ENCODE data around the gene LRRC74A. TPM values are rescaled to one million over a fixed set of nuclear protein-coding genes. Genes with fewer than 3 reads are reported as not detected.

LRRC74A gene
- total RNA-seq, 2 donors from 2014 or later = not detected

DNA sequence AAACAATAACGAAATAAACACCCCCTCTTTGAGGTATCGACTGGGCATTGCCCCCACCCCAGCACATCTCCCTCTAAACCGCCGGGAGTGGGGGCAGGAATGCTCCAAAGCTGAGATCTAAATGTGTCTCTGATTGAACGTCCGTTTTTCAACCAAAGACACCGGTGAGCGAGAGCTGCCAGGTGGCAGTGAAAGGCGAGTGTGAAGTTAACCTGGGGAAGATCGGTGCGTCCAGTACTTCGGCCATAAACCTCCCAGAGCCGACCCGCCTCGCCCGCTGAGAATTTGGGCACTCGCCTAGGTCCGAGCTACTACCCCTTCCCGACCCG is 14.2 kb upstream of the LRRC74A start:
- Histone ChIP-seq H3K4me1 (peaks cover 37% of the 10 kb centered on the region), H3K9me3 (no peaks in the 10 kb centered on the region), H3K27ac (peak overlapping the region; percentile 92 to 98 (median 96)), H3K4me3 (peak overlapping the region; percentile 46 to 67), H3K27me3 (no peaks in the 10 kb centered on the region), H3K36me3 (replicated peaks in 1 of 2; ENCODE audit: insufficient read depth in 1 of 2, low read depth in 2 of 2) (peaks cover 0 to 10% of the 10 kb centered on the region in 2 donors)
- intact Hi-C loops (cut with DNase I) = no loop called here
- TF ChIP-seq POLR2A (IDR thresholded peaks at IDR 0.05) = no peak
- TF ChIP-seq, protein P1, sequence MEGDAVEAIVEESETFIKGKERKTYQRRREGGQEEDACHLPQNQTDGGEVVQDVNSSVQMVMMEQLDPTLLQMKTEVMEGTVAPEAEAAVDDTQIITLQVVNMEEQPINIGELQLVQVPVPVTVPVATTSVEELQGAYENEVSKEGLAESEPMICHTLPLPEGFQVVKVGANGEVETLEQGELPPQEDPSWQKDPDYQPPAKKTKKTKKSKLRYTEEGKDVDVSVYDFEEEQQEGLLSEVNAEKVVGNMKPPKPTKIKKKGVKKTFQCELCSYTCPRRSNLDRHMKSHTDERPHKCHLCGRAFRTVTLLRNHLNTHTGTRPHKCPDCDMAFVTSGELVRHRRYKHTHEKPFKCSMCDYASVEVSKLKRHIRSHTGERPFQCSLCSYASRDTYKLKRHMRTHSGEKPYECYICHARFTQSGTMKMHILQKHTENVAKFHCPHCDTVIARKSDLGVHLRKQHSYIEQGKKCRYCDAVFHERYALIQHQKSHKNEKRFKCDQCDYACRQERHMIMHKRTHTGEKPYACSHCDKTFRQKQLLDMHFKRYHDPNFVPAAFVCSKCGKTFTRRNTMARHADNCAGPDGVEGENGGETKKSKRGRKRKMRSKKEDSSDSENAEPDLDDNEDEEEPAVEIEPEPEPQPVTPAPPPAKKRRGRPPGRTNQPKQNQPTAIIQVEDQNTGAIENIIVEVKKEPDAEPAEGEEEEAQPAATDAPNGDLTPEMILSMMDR (IDR thresholded peaks at IDR 0.05) = no peak
- 0% methylated on average over 12 to 18 of the region's 20 CpGs for WGBS, 2 donors
- ATAC-seq (peak; percentile 5), DNase-seq (no peak)

DNA sequence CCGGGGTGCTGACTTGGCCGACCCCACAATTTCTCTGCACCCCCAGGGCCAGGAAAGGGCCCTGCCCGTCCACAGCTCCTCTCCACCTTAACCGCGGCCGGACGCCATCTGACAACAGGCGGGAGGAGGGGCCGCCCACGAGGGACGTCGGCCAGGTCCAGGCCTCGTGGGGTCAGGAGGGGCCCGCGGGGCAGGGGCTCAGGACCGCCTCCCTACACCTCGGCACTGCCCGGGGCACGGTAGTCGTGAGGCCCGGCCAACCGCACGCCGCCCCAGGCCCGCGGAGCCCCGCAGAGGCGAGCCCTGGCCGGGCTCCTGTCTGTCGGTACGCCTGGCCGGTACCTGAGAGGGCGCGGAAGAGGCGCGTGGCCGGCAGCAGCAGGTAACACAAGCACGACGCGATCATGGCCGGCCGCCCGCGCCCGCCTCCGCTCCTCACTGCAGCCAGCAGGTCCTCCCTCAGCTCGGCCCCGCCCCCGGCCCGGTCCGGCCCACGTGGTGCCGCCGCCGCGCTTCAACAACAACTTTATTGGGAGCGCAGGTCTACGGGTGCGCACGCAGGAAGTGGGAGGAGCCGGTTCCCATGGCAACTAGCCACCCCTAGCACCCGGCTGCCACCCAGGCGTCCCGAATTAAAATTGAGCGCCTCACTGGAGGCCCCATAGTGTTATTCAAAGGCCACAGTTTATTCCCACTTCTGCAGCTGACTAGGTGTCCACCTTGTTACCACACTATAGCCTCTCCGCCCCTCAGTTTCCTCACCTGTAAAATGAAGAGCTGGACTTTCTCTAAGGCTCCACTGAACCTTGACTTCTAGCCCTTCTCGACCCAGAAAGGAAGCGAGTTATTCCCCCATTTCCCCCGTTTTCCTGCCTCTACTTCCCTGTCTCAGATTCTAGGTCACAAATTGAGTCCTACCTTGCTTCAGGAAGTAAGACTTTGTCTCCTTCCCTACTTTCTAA is 13.5 kb upstream of the LRRC74A start, which contains the start of gene ANGEL1:
Gene ANGEL1, minus strand, starts transcription at position 461 of the 962 bp plus-strand sequence. Its CDS starts 55 bp downstream, at position 406.
- intact Hi-C loops (cut with DNase I) = no loop called here
- ATAC-seq (peak; percentile 96), DNase-seq (peak; percentile 99)
- Histone ChIP-seq H3K9me3 (no peaks in the 10 kb centered on the region), H3K27ac (peak within 1 kb of the TSS; percentile 92 to 98 (median 96)), H3K27me3 (no peaks in the 10 kb centered on the region), H3K4me3 (peak within 1 kb of the TSS; percentile 46 to 67), H3K36me3 (replicated peaks in 1 of 2; ENCODE audit: insufficient read depth in 1 of 2, low read depth in 2 of 2) (peaks cover 0 to 8% of the 10 kb centered on the region in 2 donors), H3K4me1 (peaks cover 37% of the 10 kb centered on the region)
- TF ChIP-seq, protein P1 (IDR thresholded peaks at IDR 0.05) = peak in 1 of 7 experiments; percentile 26
- peak; percentile 89 to 93 (median 90) for TF ChIP-seq POLR2A (IDR thresholded peaks at IDR 0.05)
- WGBS, 2 donors = 4 to 9% methylated on average over 26 to 61 of the region's 69 CpGs

DNA sequence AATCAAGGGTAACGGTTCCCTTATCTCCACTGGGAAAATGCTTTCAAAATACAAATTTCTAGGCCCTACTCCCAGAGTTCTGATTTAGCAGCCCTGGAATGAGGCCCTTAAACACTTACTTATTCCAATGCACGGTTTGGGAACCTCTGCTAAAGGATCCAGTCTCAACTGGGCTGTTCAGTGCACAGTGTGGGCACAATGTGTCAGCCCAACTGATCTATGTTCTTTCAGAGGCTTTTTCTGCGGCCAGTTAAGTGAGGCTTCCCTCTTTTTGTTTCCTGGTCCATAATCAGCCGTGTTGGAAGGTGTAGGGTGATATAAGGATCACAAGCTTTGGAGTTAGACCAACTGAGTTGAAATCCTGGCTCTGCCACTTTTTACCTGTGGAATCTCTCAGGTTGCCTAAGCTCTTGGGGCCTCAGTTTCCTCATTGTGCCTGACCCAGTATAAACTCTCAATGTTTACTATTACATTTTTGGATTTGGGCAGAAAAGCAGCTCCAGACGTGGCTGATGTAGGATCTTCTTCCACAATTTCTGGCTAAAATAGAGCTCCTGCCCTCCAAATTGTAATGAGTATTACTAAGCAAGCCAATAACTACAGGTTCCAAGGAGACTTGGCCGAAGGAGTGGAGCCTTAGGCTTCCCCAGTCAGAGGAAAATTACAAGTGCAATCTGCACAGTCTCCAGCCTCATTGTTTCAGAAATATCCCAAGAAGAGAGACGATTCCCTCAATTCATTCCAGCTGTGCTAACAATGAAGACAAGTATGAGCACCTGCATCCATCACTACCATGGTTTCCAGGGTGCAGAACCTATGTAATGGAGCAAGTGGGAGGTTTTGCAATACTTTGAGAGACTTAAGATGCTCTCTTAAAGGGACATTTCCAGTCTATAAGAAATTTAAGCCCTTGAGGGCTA is 11.2 kb upstream of the LRRC74A start:
- 59 to 64% methylated on average over 7 of the region's 7 CpGs for WGBS, 2 donors
- Histone ChIP-seq H3K9me3 (no peaks in the 10 kb centered on the region), H3K4me3 (no peak overlapping the region), H3K27me3 (no peaks in the 10 kb centered on the region), H3K27ac (peak overlapping the region in 2 of 4 donors; percentile 32 to 94), H3K36me3 (replicated peaks in 1 of 2; ENCODE audit: insufficient read depth in 1 of 2, low read depth in 2 of 2) (no peaks in the 10 kb centered on the region), H3K4me1 (peaks cover 20% of the 10 kb centered on the region)
- intact Hi-C loops (cut with DNase I) = no loop called here
- no peak for ATAC-seq
- TF ChIP-seq POLR2A (IDR thresholded peaks at IDR 0.05) = no peak
- TF ChIP-seq, protein P1 (IDR thresholded peaks at IDR 0.05) = no peak
- DNase-seq = no peak

DNA sequence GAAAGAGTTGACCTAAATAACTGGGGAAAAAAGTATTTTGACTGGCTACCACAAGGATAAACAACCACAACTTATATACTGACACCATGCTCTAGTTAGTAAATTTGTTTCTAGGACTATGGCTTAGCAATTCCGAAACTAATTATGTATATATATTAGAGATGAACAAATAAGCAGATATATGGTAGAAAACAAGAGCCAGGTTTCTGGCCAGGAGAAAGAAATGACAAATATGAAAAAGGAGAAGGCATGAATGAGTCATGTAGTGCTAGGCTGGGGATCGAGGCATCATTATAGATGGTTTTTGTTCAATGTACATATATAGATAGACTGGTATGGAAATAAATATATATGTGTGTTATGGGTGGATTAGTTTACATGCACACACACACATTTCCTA is 5.5 kb upstream of the LRRC74A start:
- peaks cover 1% of the 10 kb centered on the region for H3K4me1 ChIP-seq
- H3K9me3 ChIP-seq = no peaks in the 10 kb centered on the region
- intact Hi-C loops (cut with DNase I) = no loop called here
- DNase-seq (no peak), ATAC-seq (no peak)
- H3K4me3 ChIP-seq = no peak overlapping the region
- TF ChIP-seq, protein P1 (IDR thresholded peaks at IDR 0.05) = no peak
- TF ChIP-seq POLR2A (IDR thresholded peaks at IDR 0.05) = no peak
- no peak overlapping the region for H3K27ac ChIP-seq
- no peaks in the 10 kb centered on the region for H3K36me3 ChIP-seq (replicated peaks in 1 of 2; ENCODE audit: insufficient read depth in 1 of 2, low read depth in 2 of 2)
- WGBS, 2 donors = 89 to 93% methylated on average over 2 of the region's 2 CpGs
- no peaks in the 10 kb centered on the region for H3K27me3 ChIP-seq

All from body of pancreas (tissue), 4 donors.